Ammon's horn (tissue), 1 donor: ENCODE data around the gene SOX6.
"Not testable (repeated sequence)": the region's sequence is repeated elsewhere in the genome, so short reads cannot be mapped to it uniquely, and the experiment has no call there.

Source experiments
- DNase-seq: peaks from one replicate; pipeline ENCODE4 v3.0.0-alpha.2; 2016; ENCODE audit warnings: low spot score

SOX6 gene

GRCh38 chr11:16037179-16037578 lies 319.2 kb downstream of the SOX6 start:
- DNase-seq: no peak

GRCh38 chr11:16036218-16036617 lies 320.1 kb downstream of the SOX6 start:
- no peak for DNase-seq

GRCh38 chr11:16034074-16034473 lies 322.3 kb downstream of the SOX6 start:
- DNase-seq: no peak

- DNase-seq: no peak
Observed at GRCh38 chr11:16032974-16033373, 323.4 kb downstream of the SOX6 start.

- DNase-seq: no peak
Observed at GRCh38 chr11:16031210-16031609, 325.1 kb downstream of the SOX6 start.

- DNase-seq: no peak
Observed at GRCh38 chr11:16030664-16031063, 325.7 kb downstream of the SOX6 start.

- DNase-seq: not testable (repeated sequence)
Observed at GRCh38 chr11:16029151-16029550, 327.2 kb downstream of the SOX6 start.

GRCh38 chr11:16028419-16028818 lies 327.9 kb downstream of the SOX6 start:
- DNase-seq: no peak

- DNase-seq: no peak
Observed at GRCh38 chr11:16027621-16028020, 328.7 kb downstream of the SOX6 start.

GRCh38 chr11:16026849-16027248 lies 329.5 kb downstream of the SOX6 start:
- no peak for DNase-seq

- DNase-seq: no peak
Observed at GRCh38 chr11:16018931-16019330, 337.4 kb downstream of the SOX6 start.

GRCh38 chr11:16016468-16016829 lies 339.9 kb downstream of the SOX6 start:
- no peak for DNase-seq

- no peak for DNase-seq
Observed at GRCh38 chr11:16015741-16016467, 340.4 kb downstream of the SOX6 start.

- DNase-seq: no peak
Observed at GRCh38 chr11:16013649-16014275, 342.6 kb downstream of the SOX6 start.

GRCh38 chr11:16013242-16013641 lies 343.1 kb downstream of the SOX6 start:
- DNase-seq: no peak

- DNase-seq: no peak
Observed at GRCh38 chr11:16012125-16012751, 344.1 kb downstream of the SOX6 start.

GRCh38 chr11:16011396-16011795 lies 344.9 kb downstream of the SOX6 start:
- no peak for DNase-seq

GRCh38 chr11:16009021-16009420 lies 347.3 kb downstream of the SOX6 start:
- DNase-seq: no peak

GRCh38 chr11:16007514-16007913 lies 348.8 kb downstream of the SOX6 start:
- no peak for DNase-seq

GRCh38 chr11:16002942-16003341 lies 353.4 kb downstream of the SOX6 start:
- DNase-seq: no peak

- no peak for DNase-seq
Observed at GRCh38 chr11:16001899-16002426, 354.4 kb downstream of the SOX6 start.

- no peak for DNase-seq
Observed at GRCh38 chr11:16001044-16001568, 355.2 kb downstream of the SOX6 start.

- no peak for DNase-seq
Observed at GRCh38 chr11:16000065-16000464, 356.3 kb downstream of the SOX6 start.
